GM18873 (cell line): Measurements from ENCODE around the gene OTOG.

Experiments used
- ATAC-seq: cut with Tn5 transposase; IDR thresholded peaks from one replicate; pipeline ENCODE4 v1.9.1; 2021; ENCODE audit warnings: mild to moderate bottlenecking, moderate library complexity, moderate number of reproducible peaks; ENCODE audit not compliant: unreplicated experiment, low FRiP score

OTOG gene

GRCh38 chr11:17535488-17535887 is 11.6 kb upstream of the OTOG start:
- no peak for ATAC-seq

- no peak for ATAC-seq
These were observed 9.8 kb upstream of the OTOG start for GRCh38 chr11:17537261-17537660.

GRCh38 chr11:17538054-17538453 is 9.0 kb upstream of the OTOG start:
- no peak for ATAC-seq

GRCh38 chr11:17538731-17539130 is 8.3 kb upstream of the OTOG start:
- ATAC-seq: no peak

- ATAC-seq: no peak
These were observed 6.3 kb upstream of the OTOG start for GRCh38 chr11:17540807-17541206.

GRCh38 chr11:17541330-17541885 is 5.7 kb upstream of the OTOG start:
- no peak for ATAC-seq

- no peak for ATAC-seq
These were observed 4.8 kb upstream of the OTOG start for GRCh38 chr11:17542249-17542648.

- ATAC-seq: no peak
These were observed 4.0 kb upstream of the OTOG start for GRCh38 chr11:17543041-17543440.

- ATAC-seq: no peak
These were observed 3.4 kb upstream of the OTOG start for GRCh38 chr11:17543574-17544180.

GRCh38 chr11:17544181-17544622 is 2.9 kb upstream of the OTOG start, which contains the start of gene USH1C:
USH1C (minus strand) TSS chr11:17544416; CDS start chr11:17544307, 109 bp downstream.
- no peak for ATAC-seq

GRCh38 chr11:17546240-17546639 is 819 bp upstream of the OTOG start:
- no peak for ATAC-seq

- no peak for ATAC-seq
These were observed 873 bp downstream of the OTOG start for GRCh38 chr11:17547932-17548331.

- no peak for ATAC-seq
These were observed 1.4 kb downstream of the OTOG start for GRCh38 chr11:17548444-17548843.

GRCh38 chr11:17550450-17551346 is 3.6 kb downstream of the OTOG start:
- no peak for ATAC-seq

GRCh38 chr11:17551347-17552040 is 4.4 kb downstream of the OTOG start:
- no peak for ATAC-seq

- no peak for ATAC-seq
These were observed 4.9 kb downstream of the OTOG start for GRCh38 chr11:17552041-17552355.

GRCh38 chr11:17552392-17553248 is 5.6 kb downstream of the OTOG start:
- no peak for ATAC-seq

- no peak for ATAC-seq
These were observed 6.1 kb downstream of the OTOG start for GRCh38 chr11:17553249-17553546.

GRCh38 chr11:17554487-17554886 is 7.4 kb downstream of the OTOG start:
- no peak for ATAC-seq

GRCh38 chr11:17556999-17557398 is 9.9 kb downstream of the OTOG start:
- no peak for ATAC-seq
